ENCODE data around the gene TP53TG5.

TP53TG5 gene

DNA sequence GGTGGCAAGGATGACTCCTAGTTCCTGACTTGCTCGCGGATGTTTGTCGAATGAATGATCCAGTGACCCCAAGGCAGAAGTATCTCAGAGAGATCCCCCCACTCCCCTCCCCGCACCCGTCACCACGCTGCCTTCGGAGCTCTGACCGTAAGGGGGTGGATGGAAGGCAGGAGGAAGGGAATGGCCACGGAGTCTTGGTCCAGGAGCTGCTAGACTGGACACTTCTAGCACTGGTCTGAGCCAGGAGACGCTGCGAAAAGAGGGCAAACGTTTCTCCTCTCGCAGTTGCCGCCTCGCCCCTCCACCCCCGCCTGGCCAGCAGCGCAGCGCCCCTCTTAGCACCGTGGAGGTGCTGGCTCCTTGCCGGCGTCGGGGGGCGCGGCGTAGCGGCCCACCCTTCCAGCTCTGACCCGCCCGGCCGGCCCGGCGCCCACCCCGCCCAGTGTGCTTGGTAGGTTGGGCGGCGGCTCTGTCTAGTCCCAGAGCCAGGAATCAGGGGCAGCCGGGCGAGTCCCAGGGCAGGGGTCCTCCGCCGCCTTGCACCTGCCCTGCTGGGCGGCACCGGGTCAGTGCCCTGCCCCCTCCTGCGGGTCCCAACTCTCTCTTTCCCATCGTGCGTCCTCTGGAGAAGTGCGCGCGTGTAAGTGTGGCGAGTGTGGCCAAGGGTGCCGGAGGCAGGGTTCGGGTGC lies 27.6 kb upstream of the TP53TG5 start:
- DNase-seq (ENCODE audit: low read depth), result peak; percentile 67

DNA sequence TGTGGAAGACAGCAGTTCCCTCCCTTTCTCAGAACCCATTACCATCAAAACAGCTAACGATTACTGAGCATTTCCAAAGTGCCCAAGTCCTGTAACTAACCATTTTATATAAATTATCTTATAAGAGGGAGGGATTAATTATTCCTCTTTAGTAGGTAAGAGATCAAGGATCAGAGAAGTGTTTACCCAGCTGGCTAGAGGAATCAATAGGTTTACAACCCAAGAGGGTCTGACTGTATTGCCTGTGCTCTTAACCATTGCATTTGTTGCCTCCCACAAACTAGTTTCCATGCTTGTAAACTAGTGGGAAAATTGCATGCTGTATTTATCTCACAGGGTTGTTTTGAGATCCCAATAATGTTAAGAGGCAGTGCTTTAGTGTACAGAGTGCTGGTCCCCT lies 26.3 kb upstream of the TP53TG5 start:
- no peak for DNase-seq (ENCODE audit: low read depth)

DNA sequence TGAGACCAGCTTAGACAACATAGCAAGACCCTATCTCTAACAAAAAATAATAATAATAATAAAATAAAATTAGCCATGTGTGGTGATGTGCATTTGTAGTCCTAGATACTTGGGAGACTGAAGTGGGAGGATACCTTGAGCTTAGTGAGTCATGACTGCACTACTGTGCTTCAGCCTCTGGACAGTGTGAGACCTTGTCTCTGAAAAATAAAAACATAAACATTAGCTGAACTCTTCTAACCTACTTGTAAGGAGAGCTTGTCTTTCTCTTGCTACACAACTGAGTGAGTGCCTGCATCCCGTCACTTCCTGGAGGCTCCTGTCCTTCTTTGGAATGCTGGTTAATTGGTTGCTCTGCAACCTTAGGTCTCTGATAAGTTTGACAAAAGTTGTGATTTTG lies 24.8 kb upstream of the TP53TG5 start:
- DNase-seq (ENCODE audit: low read depth), result peak; percentile 57

DNA sequence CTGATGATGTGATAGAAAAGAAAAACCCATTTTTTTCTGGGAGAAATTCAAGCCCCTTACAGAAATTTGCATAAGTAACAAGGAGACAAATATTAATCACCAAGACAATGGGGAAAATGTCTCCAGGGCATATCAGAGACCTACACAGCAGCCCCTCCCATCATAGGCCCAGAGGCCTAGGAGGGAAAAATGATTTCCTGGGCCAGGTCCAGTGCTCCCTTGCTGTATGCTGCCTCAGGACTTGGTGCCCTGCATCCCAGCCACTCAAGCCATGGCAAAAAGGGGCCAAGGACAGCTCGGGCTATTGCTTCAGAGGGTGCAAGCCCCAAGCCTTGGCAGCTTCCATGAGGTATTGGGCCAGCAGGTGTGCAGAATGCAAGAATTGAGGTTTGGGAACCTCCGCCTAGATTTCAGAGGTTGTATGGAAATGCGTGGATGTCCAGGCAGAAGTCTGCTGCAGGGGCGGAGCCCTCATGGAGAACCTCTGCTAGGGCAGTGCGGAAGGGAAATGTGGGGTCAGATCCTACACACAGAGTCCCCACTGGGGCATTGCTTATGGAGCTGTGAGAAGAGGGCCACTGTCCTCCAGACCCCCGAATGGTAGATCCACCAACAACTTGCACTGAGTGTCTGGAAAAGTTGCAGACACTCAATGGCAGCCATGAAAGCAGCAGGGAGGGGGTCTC lies 22.4 kb upstream of the TP53TG5 start:
- DNase-seq (ENCODE audit: low read depth), result no peak

DNA sequence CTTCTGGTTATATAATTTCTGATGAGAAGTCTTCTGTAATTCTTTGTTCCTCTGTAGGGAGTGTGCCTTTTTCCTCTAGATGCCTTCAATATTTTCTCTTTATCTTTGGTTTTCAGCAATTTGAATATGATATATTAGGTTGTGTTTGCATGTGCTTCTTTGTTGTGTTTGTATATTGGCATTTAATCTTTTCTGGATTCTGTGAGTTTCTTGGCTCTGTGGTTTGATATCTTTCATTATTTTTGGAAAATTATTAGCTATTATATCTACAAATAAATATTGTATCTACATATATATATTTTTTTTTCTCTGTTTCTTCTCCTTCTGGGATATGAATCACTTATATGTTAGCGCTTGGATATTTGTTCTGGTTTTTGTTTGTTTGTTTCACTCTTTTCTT lies 20.9 kb upstream of the TP53TG5 start:
- no peak for DNase-seq (ENCODE audit: low read depth)

DNA sequence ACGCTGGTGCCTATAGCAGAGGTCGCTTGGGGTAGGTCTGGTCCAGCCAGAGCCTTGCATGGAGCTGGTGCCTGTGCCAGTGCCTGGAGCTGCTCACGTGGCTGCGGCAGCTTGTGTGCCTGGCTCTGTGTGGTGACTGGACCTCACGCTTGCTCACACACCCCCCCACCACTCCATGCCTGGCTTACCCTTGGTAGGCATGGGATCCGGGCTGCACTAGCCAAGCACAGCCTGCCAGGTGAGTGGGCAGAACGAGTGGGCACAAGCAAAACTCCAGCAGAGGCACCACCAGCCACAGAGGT lies 16.9 kb upstream of the TP53TG5 start:
- DNase-seq (ENCODE audit: low read depth), result no peak

DNA sequence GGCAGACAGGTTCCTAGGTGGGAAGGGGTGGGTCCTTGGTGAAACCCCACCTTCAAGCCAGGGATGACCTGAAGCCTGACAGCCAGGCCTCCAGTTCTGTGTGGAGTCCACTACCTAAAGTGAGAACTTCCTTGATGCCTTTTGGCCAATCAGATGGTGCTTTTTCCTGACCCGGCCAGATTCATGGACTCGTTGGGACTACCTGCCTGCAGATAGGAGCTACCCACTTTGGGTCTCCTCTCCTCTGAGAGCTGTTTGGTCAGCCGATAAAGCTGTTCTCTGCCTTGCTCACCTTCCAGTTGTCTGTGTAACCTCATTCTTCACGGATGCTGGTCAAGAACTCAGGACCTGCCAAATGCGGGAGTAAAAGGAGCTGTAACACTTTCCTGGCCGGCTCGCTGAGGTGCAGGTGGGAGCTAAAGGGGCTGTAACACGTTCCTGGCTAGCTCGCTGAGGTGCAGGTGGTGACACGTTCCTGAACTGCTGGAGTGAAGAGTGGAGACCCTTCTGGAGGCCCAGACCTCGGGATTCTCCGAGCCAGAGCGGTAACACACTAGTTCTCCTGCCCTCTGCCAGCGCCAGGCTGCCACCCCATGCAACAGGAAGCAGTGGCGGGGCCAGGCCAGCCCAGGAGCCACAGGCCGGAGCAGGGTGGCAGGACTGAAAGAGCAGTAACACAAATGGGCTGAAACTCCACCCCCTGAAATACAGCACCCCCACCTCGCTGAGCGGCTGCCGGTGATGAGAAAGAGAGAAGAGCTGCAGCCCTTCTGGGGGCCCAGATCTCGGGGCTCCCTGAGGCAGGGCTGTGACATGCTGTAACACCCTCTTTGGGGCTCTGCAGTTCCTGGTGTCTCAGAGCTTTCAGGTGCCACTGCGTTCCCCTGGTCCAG lies 16.3 kb upstream of the TP53TG5 start:
- DNase-seq (ENCODE audit: low read depth), result no peak

DNA sequence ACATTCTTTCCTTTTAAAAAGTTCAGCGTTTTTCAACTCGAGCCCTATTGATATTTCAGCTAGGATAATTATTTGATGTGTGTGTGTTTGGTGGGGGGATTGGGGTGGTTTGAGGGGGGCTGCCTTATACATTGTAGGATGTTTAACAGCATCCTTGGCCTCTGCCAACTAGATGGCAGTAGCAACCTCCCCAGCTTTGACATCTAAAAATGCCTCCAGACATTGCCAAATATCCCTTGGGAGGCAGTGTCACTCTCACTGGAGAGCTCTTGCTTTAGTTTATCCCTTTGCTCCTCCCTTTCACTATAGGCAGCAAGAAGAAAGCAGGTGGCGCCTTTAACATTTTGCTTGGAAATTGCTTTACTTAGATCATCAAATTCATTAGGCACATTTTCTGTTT lies 14.6 kb upstream of the TP53TG5 start:
- no peak for DNase-seq (ENCODE audit: low read depth)

DNA sequence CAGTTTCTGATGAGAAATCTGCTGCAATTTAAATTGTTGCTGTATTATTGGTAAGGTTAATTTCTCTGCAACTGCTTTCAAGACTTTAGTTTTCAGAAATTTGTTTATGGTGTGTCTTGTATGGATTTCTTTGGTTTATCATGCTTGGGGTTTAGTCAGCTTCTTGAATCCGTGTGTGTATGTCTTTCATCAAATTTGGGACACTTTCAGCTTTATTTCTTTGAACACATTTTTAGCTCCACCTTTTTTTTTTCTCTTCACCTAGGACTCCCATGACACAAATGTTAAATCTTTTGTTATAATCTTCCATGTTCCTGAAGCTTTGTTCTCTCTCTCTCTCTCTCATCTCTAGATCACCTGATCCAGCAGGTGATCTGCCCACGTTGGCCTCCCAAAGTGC lies 13.4 kb upstream of the TP53TG5 start:
- DNase-seq (ENCODE audit: low read depth), result no peak

DNA sequence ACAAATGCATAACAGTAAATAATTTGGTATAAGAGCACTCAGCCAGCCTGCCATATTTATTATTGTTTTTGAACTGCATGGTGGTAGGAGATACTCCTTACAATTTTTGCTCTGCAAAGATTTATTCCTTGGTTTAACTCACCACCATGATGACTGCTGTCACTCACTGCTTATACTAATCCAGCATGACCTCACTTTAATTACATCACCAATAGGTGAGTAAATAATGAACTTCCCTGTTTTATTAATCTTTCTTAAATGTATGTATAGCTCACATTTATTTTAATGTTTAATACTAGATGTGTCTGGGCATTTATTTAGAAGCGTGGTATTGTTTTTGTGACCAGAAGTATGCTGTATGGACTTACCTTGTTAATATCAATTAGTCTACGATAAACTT lies 12.8 kb upstream of the TP53TG5 start:
- no peak for DNase-seq (ENCODE audit: low read depth)

DNA sequence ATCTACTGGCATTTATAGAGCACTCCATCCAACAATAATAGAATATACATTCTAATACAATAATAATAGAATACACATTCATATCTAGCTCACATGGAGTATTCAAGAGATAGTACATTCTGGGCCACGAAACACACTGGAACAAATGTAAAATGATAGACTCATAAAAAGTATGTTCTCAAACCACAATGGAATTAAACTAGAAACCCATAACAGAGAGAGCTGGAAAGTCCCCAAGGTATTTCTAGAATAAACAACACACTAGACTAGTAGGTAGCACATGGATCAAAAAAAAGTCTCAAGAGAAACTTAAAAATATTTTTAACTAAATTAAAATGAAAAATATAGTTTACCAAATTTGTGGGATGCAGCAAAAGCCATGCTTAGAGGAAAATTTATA lies 9.1 kb upstream of the TP53TG5 start:
- no peak for DNase-seq (ENCODE audit: low read depth)

DNA sequence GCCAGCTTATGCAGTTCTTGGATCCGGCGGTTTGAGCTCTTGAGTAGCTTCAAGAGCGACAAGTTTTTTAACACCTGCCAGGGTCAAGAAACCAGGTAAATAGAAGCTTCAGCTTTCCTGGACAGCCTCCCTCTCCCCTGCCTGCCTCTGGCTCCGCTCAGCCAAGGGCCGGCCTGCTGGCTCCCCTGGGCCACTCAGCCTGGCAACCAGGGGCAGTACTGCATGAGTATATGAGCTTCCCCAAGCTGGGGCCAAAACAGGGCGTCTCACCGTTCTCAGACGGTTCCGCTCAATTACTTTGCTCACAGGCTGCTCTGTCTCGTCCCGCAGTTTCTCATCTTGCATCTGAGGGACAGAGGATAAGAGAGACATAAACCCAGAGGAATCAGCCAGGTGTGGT lies 856 bp downstream of the TP53TG5 start:
- no peak for DNase-seq (ENCODE audit: low read depth)

DNA sequence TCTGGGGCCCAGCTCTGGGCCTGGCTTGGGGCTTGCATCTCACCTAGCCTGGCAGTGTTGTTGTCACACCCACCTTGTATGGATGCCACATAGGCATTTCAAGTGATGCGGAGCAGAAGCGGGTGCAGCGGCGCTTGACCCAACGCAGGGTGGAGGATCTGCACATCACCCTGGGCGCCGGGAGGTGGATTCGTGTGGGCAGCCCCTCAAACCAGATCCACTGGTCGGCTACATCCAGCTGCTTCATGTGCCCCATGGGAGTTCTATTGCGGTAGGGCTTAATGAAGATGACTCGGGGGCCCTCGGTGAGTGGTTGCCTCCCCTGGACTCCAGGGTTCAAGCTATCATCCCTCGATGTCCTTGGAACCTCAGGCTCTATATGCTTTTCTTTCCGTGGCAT lies 3.2 kb downstream of the TP53TG5 start:
- no peak for DNase-seq (ENCODE audit: low read depth)

DNA sequence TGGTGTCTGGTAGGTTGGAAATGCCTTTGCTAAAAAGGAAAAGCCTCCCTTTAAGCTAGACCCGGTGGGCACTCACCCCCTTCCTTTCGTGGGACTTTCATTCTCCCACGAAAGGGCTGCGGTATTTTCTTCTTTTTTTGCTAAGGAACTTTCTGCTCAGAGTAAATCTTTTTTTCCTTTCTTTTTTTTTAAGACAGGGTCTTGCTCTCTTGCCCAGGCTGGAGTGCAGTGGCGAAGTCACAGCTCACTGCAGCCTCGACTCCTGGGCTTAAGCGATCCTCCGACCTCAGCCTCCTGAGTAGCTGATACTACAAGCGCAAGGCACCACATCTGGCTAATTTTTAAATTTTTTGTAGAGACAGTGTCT lies 4.0 kb downstream of the TP53TG5 start:
- no peak for DNase-seq (ENCODE audit: low read depth)

DNA sequence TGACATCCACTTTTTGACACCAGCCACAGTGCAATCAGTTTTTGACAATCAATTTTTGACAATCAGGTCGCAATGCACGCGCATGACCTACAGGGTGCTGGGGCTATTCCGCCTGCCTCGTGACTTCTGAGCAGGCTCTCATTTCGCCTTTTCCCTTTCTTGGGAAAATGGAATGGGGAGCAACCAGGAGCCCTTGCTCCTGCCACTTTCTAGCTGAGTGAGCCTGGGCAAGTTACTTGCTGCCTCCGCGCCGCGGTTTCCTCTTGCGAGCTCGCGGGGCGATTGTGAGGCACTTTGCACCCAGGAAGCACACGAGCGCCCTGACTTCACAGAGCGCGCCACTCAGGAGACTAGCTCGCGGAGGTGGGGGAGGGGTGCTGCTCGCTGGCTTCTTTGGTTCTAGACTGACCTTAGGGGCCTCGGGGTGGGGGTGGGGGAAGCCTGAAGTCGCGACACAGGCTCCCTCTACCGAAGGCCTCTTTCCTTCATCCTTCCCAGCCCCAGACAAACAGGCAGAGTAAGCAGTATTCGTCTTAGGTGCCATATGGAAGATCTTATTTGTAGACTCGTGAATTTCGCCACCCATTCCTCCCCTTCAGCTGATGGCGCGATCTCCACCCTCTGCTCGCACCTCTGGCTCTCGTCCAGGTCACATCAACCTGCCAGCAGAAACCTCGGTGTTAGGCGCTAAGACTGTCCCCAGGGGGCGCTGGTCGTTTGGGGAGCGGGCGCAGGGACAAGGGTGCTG lies 4.6 kb downstream of the TP53TG5 start:
- peak; percentile 92 for DNase-seq (ENCODE audit: low read depth)

DNA sequence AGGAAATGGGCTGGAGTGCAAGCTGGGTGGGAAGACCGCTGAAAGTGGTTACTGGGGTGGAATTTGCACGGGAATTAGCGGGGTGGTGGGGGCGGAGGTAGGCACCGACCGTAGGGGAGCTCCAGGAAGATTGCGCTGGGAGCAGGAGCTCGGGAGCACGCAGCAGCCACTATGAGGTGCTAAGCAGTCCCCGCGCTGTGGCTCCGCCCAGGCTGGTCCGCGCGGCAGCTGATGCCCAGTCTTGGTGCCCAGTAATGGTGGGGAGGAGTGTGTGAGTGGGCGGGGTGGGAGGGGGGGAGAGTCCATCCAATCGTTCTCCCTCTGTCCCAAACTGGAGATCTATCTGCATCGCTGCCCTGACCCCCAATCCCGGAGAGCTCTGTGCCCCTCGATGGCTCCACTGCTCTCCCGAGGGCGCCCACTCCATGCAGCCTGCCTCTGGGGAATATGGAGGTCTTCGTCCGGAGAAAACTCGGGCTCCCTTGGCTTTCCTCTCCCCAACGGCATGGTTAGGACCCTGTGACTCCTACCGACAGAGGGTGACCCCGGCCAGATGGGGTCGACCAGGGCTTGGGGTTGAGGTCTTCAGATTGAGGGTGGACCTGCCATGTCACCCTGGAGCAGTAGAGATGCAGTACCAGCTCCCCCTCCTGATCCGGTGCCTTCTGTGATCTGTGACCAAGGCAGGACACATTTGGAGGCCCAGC lies 5.3 kb downstream of the TP53TG5 start:
- DNase-seq (ENCODE audit: low read depth), result no peak

DNA sequence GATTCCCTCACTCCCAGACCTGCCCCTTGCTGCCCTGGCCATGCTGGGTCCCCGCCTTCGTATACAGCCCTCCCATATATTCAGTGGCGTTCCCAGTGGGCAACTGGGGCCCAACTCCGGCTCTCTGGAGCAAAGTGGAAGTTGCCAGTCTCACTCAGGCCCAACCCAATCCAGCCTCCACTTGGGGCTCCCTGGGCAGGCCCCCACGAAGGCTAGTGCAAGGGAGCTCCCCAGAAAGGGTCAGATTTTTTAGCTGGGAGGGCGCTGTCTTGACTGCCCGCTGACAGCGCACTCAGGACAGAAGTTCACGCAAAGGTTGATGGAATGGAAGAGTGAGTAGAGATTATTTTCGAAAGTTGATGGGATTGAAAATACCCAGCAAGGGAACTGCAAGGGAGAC lies 5.9 kb downstream of the TP53TG5 start:
- DNase-seq (ENCODE audit: low read depth), result no peak

DNA sequence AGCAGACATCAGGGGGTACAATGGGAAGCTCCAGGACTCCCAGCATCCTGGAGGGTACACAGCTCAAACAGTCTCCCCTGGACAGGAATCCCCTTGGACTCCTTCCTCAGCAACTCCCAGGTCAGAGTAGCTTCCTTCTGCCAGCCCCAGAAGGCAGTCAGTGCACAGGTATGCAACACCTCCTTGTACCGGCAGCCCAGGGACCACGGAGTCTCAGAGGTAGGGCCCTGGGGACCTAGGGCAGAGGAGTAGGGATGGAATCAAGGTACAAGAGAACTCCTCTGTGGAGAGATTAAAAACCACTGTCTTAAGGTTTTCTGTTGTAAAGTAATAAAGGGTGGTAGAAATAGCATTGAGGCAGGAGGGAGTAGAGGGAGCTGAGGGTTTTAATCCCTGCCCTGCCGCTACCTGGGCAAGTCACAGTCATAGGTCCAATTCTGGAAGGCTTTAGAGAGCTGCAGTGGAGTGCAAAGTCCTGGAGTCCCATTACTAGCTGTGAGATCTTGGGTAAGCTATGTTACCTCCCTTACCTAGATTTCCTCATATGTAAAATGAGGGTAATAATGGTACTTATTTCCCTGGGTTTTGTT lies 7.5 kb downstream of the TP53TG5 start:
- no peak for DNase-seq (ENCODE audit: low read depth)

DNA sequence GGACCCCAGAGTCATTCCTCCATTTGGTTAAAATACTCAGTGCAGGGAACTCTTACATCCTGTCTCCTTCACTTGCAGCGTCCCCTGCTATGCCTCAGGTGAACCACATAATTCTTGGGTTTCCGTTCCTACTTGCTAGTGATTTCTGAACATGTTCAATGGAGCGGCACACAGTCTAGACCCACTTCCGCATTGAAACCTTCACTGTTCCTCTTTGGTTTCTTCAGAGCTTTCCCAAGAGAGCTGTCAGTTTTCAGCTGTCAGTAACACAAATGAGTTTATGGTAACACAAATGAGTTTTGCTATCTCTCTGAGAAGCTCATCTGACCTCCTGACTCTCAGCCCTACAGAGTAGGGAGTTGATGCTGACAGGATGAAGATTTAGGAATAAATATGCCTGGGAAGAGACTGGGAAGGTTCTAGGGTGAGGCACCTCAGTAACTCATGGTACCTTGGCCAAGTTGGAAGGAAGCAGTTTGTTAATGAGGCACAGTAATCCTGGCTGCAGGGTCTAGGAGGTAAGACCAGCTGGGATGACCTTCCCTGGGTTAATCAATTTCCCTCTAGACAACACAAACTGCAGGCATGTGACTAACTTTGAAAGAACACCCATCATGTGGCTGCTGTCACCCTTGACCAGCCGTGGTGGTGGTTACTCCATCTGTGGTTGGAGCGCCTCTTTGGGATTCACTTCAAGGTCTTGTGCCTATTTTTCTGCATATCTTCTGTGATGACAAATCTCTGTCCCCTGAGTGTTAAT lies 9.7 kb downstream of the TP53TG5 start:
- DNase-seq (ENCODE audit: low read depth), result no peak

DNA sequence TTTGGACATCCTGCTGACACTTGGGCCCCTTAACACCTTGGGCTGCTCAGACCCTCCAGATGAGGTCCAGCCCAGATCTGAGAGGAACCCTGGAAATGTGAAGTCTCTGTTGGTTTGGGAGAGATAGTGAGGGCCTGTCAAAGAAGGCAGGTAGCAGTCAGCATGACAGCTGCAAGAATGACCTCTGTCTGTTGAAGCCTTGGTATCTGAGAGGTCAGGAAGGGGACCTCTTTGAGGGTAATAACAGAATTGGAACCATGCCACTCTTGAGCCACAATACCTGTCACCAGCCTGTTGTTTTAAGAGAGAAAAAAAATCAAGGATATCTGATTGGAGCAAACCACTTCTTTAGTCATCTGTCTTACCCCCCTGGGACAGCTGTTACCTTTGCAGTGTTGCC lies 11.0 kb downstream of the TP53TG5 start:
- DNase-seq (ENCODE audit: low read depth), result no peak

DNA sequence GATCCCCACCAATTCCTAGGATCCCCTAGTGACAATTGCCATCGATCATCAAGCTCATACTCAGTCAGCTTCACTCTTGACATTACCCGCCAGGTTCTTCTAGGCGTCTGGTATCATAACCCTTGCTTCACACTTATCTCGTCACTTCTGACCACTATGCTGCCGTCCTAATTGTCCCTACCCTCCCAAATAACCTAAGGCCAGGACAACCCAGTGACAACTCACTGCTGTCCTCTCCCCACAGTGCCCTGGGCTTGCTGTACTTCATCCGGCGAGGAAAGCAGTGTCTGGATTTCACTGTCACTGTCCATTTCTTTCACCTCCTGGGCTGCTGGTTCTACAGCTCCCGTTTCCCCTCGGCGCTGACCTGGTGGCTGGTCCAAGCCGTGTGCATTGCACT lies 11.5 kb downstream of the TP53TG5 start:
- DNase-seq (ENCODE audit: low read depth), result no peak
